Activated CD8-positive, alpha-beta T cell treated with anti-CD3 and anti-CD28 coated beads, Interleukin-2, amount 10 ng/mL, durations not matched to agents 7 days and 5 days (primary cell): ENCODE measurements around the gene PAIP1. TPM values are rescaled to one million over a fixed set of nuclear protein-coding genes. Genes with fewer than 3 reads are reported as not detected.
A peak's percentile ranks its signal among the peaks of the same experiment; 100 is the strongest.
"Not testable (repeated sequence)": the region's sequence is repeated elsewhere in the genome, so short reads cannot be mapped to it uniquely, and the experiment has no call there.

Experiments used
- ATAC-seq: fragments of 150-1000 bp; cut with Tn5 transposase; one replicate; pipeline ENCODE4 v1.10.0; 2021; ENCODE audit warnings: moderate library complexity
- CTCF ChIA-PET: fragments of 350-600 bp; sonication (Branson Sonifier 250); formaldehyde crosslinking; loops from one replicate; lab custom pipeline; 2021; ENCODE audit warnings: antibody characterized with exemption; lab: Charles Lee
- POLR2A ChIA-PET: fragments of 350-600 bp; sonication (Branson Sonifier 250); formaldehyde crosslinking; loops from one replicate; lab custom pipeline; 2021; ENCODE audit warnings: antibody characterized with exemption; lab: Charles Lee
- DNase-seq: peaks from one replicate; pipeline ENCODE4 v3.0.0-alpha.2; 2020
- H3K27ac Mint-ChIP-seq: one replicate; pipeline ENCODE4 v1.8.0; 2021; ENCODE audit warnings: mild to moderate bottlenecking, mixed read lengths
- H3K27me3 Mint-ChIP-seq: one replicate; pipeline ENCODE4 v1.8.0; 2021; ENCODE audit warnings: low read depth, mixed read lengths
- H3K36me3 Mint-ChIP-seq: one replicate; pipeline ENCODE4 v1.8.0; 2021; ENCODE audit warnings: low read depth, mixed read lengths
- H3K4me1 Mint-ChIP-seq: one replicate; pipeline ENCODE4 v1.8.0; 2021; ENCODE audit warnings: low read depth, mixed read lengths
- H3K4me3 Mint-ChIP-seq: one replicate; pipeline ENCODE4 v1.8.0; 2021; ENCODE audit warnings: mild to moderate bottlenecking, mixed read lengths
- H3K9me3 Mint-ChIP-seq: one replicate; pipeline ENCODE4 v1.8.0; 2022; ENCODE audit warnings: mixed read lengths; ENCODE audit not compliant: insufficient read depth
- total RNA-seq, 2 experiments: library from RNA; stranded (reverse); gene quantifications; one replicate each; pipeline ENCODE4 v1.2.3, GENCODE V29; 2021

Gene PAIP1, protein sequence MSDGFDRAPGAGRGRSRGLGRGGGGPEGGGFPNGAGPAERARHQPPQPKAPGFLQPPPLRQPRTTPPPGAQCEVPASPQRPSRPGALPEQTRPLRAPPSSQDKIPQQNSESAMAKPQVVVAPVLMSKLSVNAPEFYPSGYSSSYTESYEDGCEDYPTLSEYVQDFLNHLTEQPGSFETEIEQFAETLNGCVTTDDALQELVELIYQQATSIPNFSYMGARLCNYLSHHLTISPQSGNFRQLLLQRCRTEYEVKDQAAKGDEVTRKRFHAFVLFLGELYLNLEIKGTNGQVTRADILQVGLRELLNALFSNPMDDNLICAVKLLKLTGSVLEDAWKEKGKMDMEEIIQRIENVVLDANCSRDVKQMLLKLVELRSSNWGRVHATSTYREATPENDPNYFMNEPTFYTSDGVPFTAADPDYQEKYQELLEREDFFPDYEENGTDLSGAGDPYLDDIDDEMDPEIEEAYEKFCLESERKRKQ
- 10 to 100 TPM; 31.8 to 36.3 TPM for total RNA-seq

DNA sequence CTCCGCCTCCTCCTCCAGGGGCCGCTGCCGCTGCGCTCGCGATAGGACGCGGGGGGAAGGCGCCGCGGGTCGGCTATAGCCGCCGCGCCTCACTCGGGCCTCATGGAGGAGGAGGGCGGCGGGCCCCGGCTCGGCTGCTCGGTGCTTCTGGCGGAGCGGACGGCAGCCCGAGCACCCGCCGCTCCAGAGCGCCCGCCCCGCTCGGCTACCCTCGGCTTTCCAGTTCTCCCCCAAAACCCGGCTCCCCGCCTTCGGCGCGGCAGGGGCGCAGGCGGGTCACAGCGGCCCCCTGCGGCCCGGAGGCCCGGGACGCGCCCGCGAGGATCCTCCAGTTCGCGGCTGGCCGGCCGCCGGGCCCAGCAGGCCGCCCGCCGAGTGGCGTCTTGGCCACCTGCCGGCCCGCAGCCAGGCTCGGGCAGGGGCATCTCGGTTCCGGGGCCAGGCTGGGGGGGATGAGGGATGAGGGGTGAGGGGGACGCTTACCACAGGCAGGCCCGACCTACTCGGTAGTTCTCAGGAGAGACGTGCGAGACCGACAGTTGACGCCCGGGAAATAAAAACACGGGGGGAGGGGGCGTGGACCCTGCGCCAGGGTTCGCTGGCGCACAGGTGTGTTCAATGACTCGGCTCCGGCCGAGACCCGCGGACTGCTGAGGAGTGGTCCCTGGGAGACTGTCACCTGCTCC lies at the start of gene PAIP1:
Gene PAIP1, minus strand, starts transcription at position 221 of the 686 bp plus-strand sequence. CDS start 231 bp downstream, outside the sequence.
- CTCF ChIA-PET, result interaction anchor here (0.9 to 3.8 kb wide), 4 partner anchors 13 to 74 kb away, joined by 3 to 26 read pairs (median 14); partner anchors contain the start of gene TMEM267
- H3K36me3 Mint-ChIP-seq, result peaks cover 5% of the 10 kb centered on the region
- peak within 1 kb of the TSS; percentile 94 for H3K27ac Mint-ChIP-seq
- DNase-seq, result peak; percentile 84
- peaks cover 13% of the 10 kb centered on the region for H3K4me1 Mint-ChIP-seq
- peaks cover 16% of the 10 kb centered on the region for H3K27me3 Mint-ChIP-seq
- peak within 1 kb of the TSS; percentile 92 for H3K4me3 Mint-ChIP-seq
- POLR2A ChIA-PET, result interaction anchor here (0.6 to 5.6 kb wide), 4 partner anchors 46 to 652 kb away, joined by 3 to 39 read pairs (median 9); partner anchors contain the start of genes NNT and TMEM267
- no peaks in the 10 kb centered on the region for H3K9me3 Mint-ChIP-seq
- ATAC-seq, result peak; percentile 92

DNA sequence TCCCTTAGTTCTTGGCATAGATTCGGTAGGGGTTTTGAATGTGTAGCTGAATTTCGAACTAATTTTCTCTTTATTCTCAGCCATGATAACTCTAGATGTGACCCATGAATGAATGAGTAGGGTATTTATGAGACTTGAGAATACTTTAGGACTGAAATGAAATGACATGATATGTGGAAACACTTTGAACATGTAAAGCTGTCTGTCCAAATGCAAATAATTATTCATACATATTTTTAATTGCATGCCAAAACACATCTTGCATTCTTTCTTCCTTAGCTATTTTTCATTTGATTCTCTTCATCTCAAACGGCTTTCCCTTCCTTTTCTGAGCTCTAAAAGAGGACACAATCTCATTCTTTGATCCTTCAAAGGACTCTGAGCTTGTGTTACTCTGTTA lies 49.5 kb upstream of the PAIP1 start:
- H3K4me3 Mint-ChIP-seq, result no peak overlapping the region
- no peaks in the 10 kb centered on the region for H3K27me3 Mint-ChIP-seq
- DNase-seq (no peak), ATAC-seq (no peak)
- POLR2A ChIA-PET, result no interaction called here
- H3K4me1 Mint-ChIP-seq, result peaks cover 57% of the 10 kb centered on the region
- H3K36me3 Mint-ChIP-seq, result peaks cover 65% of the 10 kb centered on the region
- CTCF ChIA-PET, result interaction anchor here (0.7 to 3.4 kb wide), 4 partner anchors 25 to 122 kb away, joined by 3 to 21 read pairs (median 6); partner anchors contain the start of gene TMEM267
- no peak overlapping the region for H3K27ac Mint-ChIP-seq
- H3K9me3 Mint-ChIP-seq, result no peaks in the 10 kb centered on the region

DNA sequence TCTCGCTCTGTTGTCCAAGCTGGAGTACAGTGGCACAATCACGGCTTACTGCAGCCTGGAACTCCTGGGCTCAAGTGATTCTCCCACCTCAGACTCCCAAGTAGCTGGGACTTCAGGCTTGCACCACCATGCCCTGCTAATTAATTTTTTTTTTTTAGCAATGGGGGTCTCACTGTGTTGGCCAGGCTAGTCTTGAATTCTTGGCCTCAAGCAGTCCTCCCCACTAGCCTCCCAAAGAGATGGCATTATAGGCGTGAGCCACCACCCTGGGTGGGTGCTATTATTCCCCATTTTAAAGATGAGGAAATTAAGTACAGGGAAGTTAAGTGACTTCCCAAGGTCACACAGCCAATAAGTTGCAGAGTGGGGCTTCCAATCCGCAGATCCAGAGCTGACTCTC lies 47.8 kb upstream of the PAIP1 start:
- ChIA-PET CTCF (interaction anchor here (3.4 kb wide), 1 partner anchor 27 kb away, joined by 21 read pairs; no protein-coding TSS in a partner anchor), POLR2A (interaction anchor here (1.3 to 2.7 kb wide), 2 partner anchors 49 to 90 kb away, joined by 8 to 15 read pairs; partner anchors contain the start of gene C5orf34)
- ATAC-seq (no peak), DNase-seq (no peak)
- no peaks in the 10 kb centered on the region for H3K9me3 Mint-ChIP-seq
- H3K27ac Mint-ChIP-seq, result no peak overlapping the region
- peak overlapping the region; percentile 92 for H3K4me3 Mint-ChIP-seq
- H3K36me3 Mint-ChIP-seq, result peaks cover 50% of the 10 kb centered on the region
- H3K27me3 Mint-ChIP-seq, result no peaks in the 10 kb centered on the region
- peaks cover 61% of the 10 kb centered on the region for H3K4me1 Mint-ChIP-seq

DNA sequence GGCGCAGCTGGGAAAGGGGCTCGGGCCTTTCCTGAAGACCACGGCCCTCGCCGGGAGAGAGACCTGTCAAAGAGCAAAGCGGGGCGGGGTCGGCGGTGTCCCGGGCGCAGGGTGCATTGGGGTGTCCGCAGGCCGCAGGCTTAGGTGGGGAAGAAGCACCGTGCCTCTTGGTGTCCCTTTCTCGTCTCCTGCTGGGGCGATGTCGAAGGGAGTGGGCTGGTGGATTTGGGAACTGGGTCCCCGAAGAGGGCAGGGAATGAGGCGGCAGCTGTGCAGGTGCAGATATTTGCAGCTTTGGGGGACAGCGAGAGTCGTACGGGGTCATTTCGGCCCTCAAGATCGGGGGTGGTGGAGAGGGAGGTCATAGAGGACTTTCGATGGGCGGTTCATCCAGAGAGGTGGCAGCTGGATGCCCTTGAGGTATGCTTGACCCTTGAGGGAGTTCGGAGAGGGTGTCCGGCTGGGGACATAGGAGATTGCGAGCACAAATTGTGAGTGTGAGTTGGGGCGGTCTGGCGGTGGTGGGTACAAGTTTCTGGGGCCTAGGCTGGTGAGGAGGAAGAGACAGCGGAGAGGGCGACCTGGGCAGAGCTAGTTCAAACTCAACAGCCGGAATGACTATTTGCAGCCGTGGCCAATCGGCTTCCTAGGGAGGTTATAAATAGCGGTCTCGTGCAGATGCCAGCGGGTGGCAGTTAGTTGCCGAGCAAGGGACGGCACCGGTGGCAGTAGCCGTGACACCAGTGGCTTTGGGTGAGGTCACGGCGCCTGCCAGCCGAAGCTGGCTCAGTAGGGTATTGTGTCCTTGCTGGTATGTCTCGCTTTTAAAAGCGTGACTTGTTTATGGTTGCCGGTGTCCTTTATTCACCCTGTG lies 46.7 kb upstream of the PAIP1 start:
- H3K9me3 Mint-ChIP-seq, result no peaks in the 10 kb centered on the region
- POLR2A ChIA-PET, result interaction anchor here (0.6 to 2.7 kb wide), 11 partner anchors 9 to 653 kb away, joined by 3 to 37 read pairs (median 3); partner anchors contain the start of genes C5orf34 and TMEM267
- peak; percentile 66 for ATAC-seq
- H3K4me3 Mint-ChIP-seq, result peak overlapping the region; percentile 92
- H3K4me1 Mint-ChIP-seq, result peaks cover 56% of the 10 kb centered on the region
- peak; percentile 75 for DNase-seq
- CTCF ChIA-PET, result interaction anchor here (0.9 to 3.4 kb wide), 9 partner anchors 10 to 214 kb away, joined by 3 to 21 read pairs (median 4); partner anchors contain the start of genes C5orf34 and TMEM267
- H3K27me3 Mint-ChIP-seq, result no peaks in the 10 kb centered on the region
- H3K36me3 Mint-ChIP-seq, result peaks cover 40% of the 10 kb centered on the region
- peak overlapping the region; percentile 90 for H3K27ac Mint-ChIP-seq

DNA sequence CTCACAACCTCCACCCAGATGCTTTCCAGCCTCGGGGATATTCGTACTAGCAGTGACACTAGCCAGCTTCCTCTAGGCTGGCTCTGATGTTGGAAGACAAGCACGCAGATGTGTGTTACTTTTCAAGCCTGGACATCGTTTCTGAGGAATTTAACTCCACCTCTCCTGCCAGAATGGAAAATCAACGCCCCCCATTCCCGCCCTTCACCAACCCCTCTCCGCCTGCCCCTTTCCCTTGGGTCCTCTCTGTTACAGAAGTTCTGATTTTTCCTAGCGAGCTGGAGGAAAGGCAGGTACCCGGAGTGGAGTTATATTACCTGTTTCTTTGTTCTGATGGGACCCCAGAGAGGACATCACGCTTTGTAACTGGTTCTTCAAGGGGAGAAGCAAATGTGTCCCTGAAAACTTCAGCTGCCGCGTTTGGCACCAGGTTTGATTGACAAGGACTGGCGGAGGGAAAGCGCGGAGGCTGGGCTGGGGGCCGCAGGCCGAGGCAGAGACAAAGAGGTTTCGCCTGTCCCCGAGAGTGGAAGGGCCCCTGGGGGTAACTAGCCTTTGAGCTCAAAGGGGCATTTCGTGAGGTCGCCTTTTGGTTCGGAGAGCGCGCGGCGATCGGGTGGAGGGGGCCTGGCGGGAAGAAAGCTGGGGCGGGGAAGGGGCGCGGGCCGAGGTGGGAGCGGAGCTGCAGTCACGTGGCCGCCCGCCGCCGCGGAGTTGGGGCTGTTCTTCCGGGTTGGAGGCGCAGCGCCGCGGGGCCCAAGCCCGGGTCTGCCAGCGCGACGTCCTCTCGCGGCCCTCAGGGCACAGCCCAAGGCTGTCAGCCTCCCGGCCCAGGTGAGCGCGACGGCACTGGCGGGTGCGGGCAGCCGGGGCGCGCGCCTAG lies 45.8 kb upstream of the PAIP1 start, which contains the start of gene NNT:
Gene NNT, plus strand, starts transcription at position 720 of the 883 bp plus-strand sequence. CDS start 6,016 bp downstream, outside the sequence.
- Mint-ChIP-seq H3K36me3 (peaks cover 37% of the 10 kb centered on the region), H3K4me3 (peak within 1 kb of the TSS; percentile 92), H3K4me1 (peaks cover 51% of the 10 kb centered on the region), H3K9me3 (no peaks in the 10 kb centered on the region), H3K27ac (peak within 1 kb of the TSS; percentile 90), H3K27me3 (no peaks in the 10 kb centered on the region)
- POLR2A ChIA-PET, result interaction anchor here (0.6 to 2.7 kb wide), 10 partner anchors 9 to 652 kb away, joined by 3 to 37 read pairs (median 3); partner anchors contain the start of genes C5orf34 and TMEM267
- ATAC-seq (peak; percentile 92), DNase-seq (peak; percentile 84)
- CTCF ChIA-PET, result interaction anchor here (0.9 to 1.7 kb wide), 7 partner anchors 11 to 213 kb away, joined by 3 to 11 read pairs (median 4); partner anchors contain the start of genes C5orf34 and TMEM267

DNA sequence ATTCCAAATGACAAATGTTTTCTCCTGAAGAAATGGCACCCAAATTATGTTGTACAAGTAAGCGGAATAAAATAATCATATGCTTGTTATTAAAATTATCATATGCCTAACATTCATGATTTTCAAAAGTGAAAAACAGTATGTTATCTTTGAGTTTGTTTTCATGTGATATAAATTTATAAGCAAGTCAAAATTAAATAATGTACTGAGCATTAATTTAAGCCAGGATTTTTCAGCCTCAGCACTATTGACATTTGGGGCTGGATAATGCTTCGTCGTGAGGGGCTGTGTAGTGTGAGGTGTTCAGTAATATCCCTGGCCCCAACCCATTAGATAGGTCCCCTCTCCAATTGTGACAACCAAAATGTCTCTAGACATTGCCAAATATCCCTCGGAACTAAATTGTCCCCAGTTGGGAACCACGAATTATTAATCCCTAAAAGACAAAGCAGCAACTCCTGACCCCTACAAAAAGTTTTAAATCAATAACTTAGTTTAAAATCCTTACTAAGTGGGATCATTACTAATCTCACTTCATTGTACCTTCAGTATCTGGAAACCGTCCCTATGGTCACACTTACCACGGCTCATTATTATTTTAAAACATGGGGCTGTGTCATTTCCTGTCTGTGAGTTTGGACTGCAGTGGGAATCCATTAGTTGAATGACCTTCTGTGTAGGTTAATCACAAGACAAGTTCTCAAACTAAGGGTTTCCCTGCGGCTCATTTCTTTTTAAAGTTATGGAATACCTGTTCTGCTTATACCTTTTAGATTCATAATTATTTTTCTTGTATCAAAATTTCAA lies 44.8 kb upstream of the PAIP1 start:
- no peak for ATAC-seq
- Mint-ChIP-seq H3K9me3 (no peaks in the 10 kb centered on the region), H3K27me3 (no peaks in the 10 kb centered on the region), H3K36me3 (peaks cover 31% of the 10 kb centered on the region), H3K4me1 (peaks cover 45% of the 10 kb centered on the region), H3K4me3 (peak overlapping the region; percentile 92), H3K27ac (peak overlapping the region; percentile 90)
- no peak for DNase-seq
- CTCF ChIA-PET, result interaction anchor here (1.5 to 1.7 kb wide), 3 partner anchors 29 to 118 kb away, joined by 4 to 11 read pairs (median 5); partner anchors contain the start of gene TMEM267
- POLR2A ChIA-PET, result interaction anchor here (1.0 to 2.7 kb wide), 5 partner anchors 12 to 564 kb away, joined by 3 to 37 read pairs (median 4); partner anchors contain the start of genes C5orf34 and TMEM267

DNA sequence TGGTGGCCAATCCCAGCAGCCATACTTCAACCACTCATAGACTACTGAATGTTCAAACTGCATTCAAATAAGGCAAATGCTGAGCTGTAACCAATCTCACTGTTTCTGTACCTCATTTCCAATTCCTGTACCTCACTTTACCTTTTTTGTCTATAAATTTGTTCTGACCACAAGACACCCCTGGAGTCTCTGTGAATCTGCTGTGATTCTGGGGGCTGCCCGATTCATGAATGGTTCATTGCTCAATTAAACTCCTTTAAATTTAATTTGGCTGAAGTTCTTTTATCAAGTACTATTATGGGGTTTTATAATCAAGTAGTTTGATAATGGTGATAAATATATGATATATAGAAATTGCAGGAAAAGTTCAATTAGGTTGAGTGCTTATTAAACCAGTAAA lies 42.0 kb upstream of the PAIP1 start:
- H3K4me1 Mint-ChIP-seq, result peaks cover 23% of the 10 kb centered on the region
- POLR2A ChIA-PET, DNase-seq, CTCF ChIA-PET, H3K27me3 Mint-ChIP-seq, H3K4me3 Mint-ChIP-seq, H3K27ac Mint-ChIP-seq, ATAC-seq, H3K9me3 Mint-ChIP-seq: not testable (repeated sequence)
- H3K36me3 Mint-ChIP-seq, result peaks cover 16% of the 10 kb centered on the region

DNA sequence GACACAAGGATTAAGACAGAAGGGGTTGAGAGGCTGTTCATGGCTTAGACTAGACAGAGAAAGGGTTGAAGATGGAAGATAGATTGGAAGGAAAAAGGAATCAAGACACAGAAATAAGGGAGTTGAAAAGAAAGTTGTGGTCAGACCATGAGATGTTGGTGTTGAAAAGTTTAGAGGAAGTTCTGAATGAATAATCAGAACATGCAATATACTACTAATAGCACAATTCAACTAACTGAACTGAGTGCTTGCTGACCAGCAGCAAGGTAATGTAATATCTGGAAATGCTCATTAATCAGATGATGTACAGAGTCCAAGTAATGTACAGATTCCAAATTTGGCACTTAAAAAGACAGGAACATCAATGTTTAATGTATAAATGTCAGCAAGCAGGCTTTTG lies 35.5 kb upstream of the PAIP1 start:
- no peak overlapping the region for H3K27ac Mint-ChIP-seq
- DNase-seq, result no peak

DNA sequence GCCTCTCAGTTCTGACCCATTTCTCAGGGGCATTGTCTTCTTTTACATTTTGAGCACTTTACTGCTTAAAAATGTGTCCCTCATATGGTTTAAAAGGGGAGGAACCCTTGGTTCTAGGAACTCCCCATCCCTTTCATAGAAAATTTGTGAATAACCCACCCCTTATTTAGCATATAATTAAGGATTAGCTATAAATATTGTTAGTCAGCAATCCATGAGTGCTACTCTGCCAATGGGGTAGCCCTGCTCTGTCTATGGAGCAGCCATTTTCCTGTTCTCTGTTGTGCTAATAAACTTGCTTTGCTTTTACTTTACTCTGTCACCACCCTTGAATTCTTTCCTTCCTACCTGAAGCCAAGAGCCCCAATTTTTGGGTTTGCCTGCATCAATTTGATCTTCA lies 33.8 kb upstream of the PAIP1 start:
- H3K4me3 Mint-ChIP-seq, result no peak overlapping the region
- no peak overlapping the region for H3K27ac Mint-ChIP-seq
- H3K9me3 Mint-ChIP-seq, result no peaks in the 10 kb centered on the region
- H3K27me3 Mint-ChIP-seq, result no peaks in the 10 kb centered on the region
- ATAC-seq (no peak), DNase-seq (no peak)
- CTCF ChIA-PET, result no interaction called here
- POLR2A ChIA-PET, result interaction anchor here (0.6 kb wide), 1 partner anchor 106 kb away, joined by 5 read pairs; no protein-coding TSS in a partner anchor
- no peaks in the 10 kb centered on the region for H3K4me1 Mint-ChIP-seq
- H3K36me3 Mint-ChIP-seq, result peaks cover 2% of the 10 kb centered on the region

More for the DNA sequence above, 35.5 kb upstream of the PAIP1 start:
- no peak for ATAC-seq
- peaks cover 2% of the 10 kb centered on the region for H3K36me3 Mint-ChIP-seq
- no peaks in the 10 kb centered on the region for H3K9me3 Mint-ChIP-seq
- CTCF ChIA-PET, result no interaction called here
- POLR2A ChIA-PET, result no interaction called here
- no peak overlapping the region for H3K4me3 Mint-ChIP-seq
- H3K27me3 Mint-ChIP-seq, result no peaks in the 10 kb centered on the region
- H3K4me1 Mint-ChIP-seq, result no peaks in the 10 kb centered on the region
